Thymus (tissue), 14 donors: Measurements from ENCODE around the gene CENPK. TPM values are rescaled to one million over a fixed set of nuclear protein-coding genes. Genes with fewer than 3 reads are reported as not detected.
"Not testable (repeated sequence)": the region's sequence is repeated elsewhere in the genome, so short reads cannot be mapped to it uniquely, and the experiment has no call there.

ENCODE experiments used
- DNase-seq, 9 donors: peaks; one replicate each; pipeline ENCODE4 v3.0.0-alpha.2; 2013; ENCODE audit warnings: low spot score in 9 of 9, low read depth in 6 of 9, missing footprints in 1 of 9
- H3K27ac ChIP-seq, 2 donors: one replicate each; pipeline ENCODE4 v1.5.1; 2013; ENCODE audit warnings: control low read depth in 1 of 2, low read depth in 1 of 2, low read length in 1 of 2, mild to moderate bottlenecking in 1 of 2, moderate library complexity in 1 of 2
- H3K27me3 ChIP-seq, 2 donors: one replicate each; pipeline ENCODE4 v1.5.1; 2013; ENCODE audit warnings: low read length in 1 of 2; ENCODE audit not compliant: control insufficient read depth in 2 of 2, insufficient read depth in 1 of 2
- H3K36me3 ChIP-seq, 2 donors: one replicate each; pipeline ENCODE4 v1.5.1; 2013; ENCODE audit warnings: low read length in 1 of 2, mild to moderate bottlenecking in 1 of 2, moderate library complexity in 1 of 2; ENCODE audit not compliant: control insufficient read depth in 2 of 2, insufficient read depth in 2 of 2
- H3K4me1 ChIP-seq, 2 donors: one replicate each; pipeline ENCODE4 v1.5.1; 2013; ENCODE audit warnings: low read length in 2 of 2; ENCODE audit not compliant: control insufficient read depth in 2 of 2, insufficient read depth in 2 of 2
- H3K4me3 ChIP-seq, 2 donors: one replicate each; pipeline ENCODE4 v1.5.1; 2013; ENCODE audit warnings: low read length in 2 of 2, control low read depth in 1 of 2, mild to moderate bottlenecking in 1 of 2
- H3K9me3 ChIP-seq, 2 donors: one replicate each; pipeline ENCODE4 v1.5.1; 2013; ENCODE audit warnings: low read length in 1 of 2, mild to moderate bottlenecking in 1 of 2; ENCODE audit not compliant: control insufficient read depth in 2 of 2, insufficient read depth in 1 of 2
- WGBS: extraction: QIAGEN DNeasy Blood & Tissue Kit; methylation state at CpG from one replicate; pipeline ENCODE4 v1.1.7; 2013; 5-methylcytosine and 5-hydroxymethylcytosine counted together
- long read RNA-seq, 10 donors: transcript quantifications; one replicate each; lab custom pipeline, GENCODE V29; 2026
- polyA plus RNA-seq: library from polyadenylated mRNA; stranded (reverse); fragments of 200-250 nt; gene quantifications from one replicate; pipeline ENCODE4 v1.2.3, GENCODE V29; 2013
- total RNA-seq: library from RNA; stranded (reverse); fragments of 120-200 nt; gene quantifications from one replicate; pipeline ENCODE4 v1.2.4, GENCODE V29; 2013
- donor health status: healthy.

Gene CENPK
- total RNA-seq (44.9 TPM), polyA plus RNA-seq (23.1 TPM)
- long read RNA-seq, donor 1, partial matches to known transcripts: 0 of 6 reads
- long read RNA-seq, donor 1, other reads (novel, unspliced or antisense): 0 of 6 reads
- long read RNA-seq, donor 2: 0 reads
- long read RNA-seq, donor 3, transcript CENPK-215 (11 exons, 1,697 nt): minor isoform, 6 of 220 reads
- long read RNA-seq, donor 3, transcript CENPK-202 (11 exons, 1,734 nt): major isoform, 19 of 220 reads
- long read RNA-seq, donor 3, partial matches to known transcripts: 192 of 220 reads
- long read RNA-seq, donor 3, other reads (novel, unspliced or antisense): 0 of 220 reads
- long read RNA-seq, donor 4, partial matches to known transcripts: 0 of 9 reads
- long read RNA-seq, donor 4, other reads (novel, unspliced or antisense): 0 of 9 reads
- long read RNA-seq, donor 5, transcript CENPK-215 (11 exons, 1,697 nt): minor isoform, 8 of 189 reads
- long read RNA-seq, donor 5, transcript CENPK-202 (11 exons, 1,734 nt): major isoform, 10 of 189 reads
- long read RNA-seq, donor 5, transcript CENPK-204 (2 exons, 634 nt): minor isoform, 6 of 189 reads
- long read RNA-seq, donor 5, partial matches to known transcripts: 143 of 189 reads
- long read RNA-seq, donor 5, other reads (novel, unspliced or antisense): 19 of 189 reads
- long read RNA-seq, donor 6, transcript CENPK-202 (11 exons, 1,734 nt): major isoform, 5 of 87 reads
- long read RNA-seq, donor 6, partial matches to known transcripts: 73 of 87 reads
- long read RNA-seq, donor 6, other reads (novel, unspliced or antisense): 0 of 87 reads
- long read RNA-seq, donor 7, transcript CENPK-202 (11 exons, 1,734 nt): major isoform, 6 of 11 reads
- long read RNA-seq, donor 7, partial matches to known transcripts: 0 of 11 reads
- long read RNA-seq, donor 7, other reads (novel, unspliced or antisense): 0 of 11 reads
- long read RNA-seq, donor 8, partial matches to known transcripts: 0 of 3 reads
- long read RNA-seq, donor 8, other reads (novel, unspliced or antisense): 0 of 3 reads
- long read RNA-seq, donor 9, partial matches to known transcripts: 0 of 5 reads
- long read RNA-seq, donor 9, other reads (novel, unspliced or antisense): 0 of 5 reads
- long read RNA-seq, donor 10, partial matches to known transcripts: 0 of 5 reads
- long read RNA-seq, donor 10, other reads (novel, unspliced or antisense): 0 of 5 reads

- DNase-seq: peak; percentile 89 to 98 (median 96)
- Histone ChIP-seq H3K27ac (peak within 1 kb of the TSS; percentile 97 to 100), H3K9me3 (no peaks in the 10 kb centered on the region), H3K4me1 (peaks cover 6 to 13% of the 10 kb centered on the region in 2 donors), H3K4me3 (peak within 1 kb of the TSS; percentile 79 to 99), H3K27me3 (no peaks in the 10 kb centered on the region), H3K36me3 (peaks cover 0 to 12% of the 10 kb centered on the region in 2 donors)
- under 1% methylated on average over 54 of the region's 54 CpGs for whole genome bisulfite sequencing
These were observed at the start of gene CENPK, which contains the start of gene PPWD1 for GRCh38 chr5:65562731-65563701. CENPK (minus strand) TSS chr5:65563168; CDS start chr5:65554907, 8,261 bp downstream. PPWD1 (plus strand) TSS chr5:65563296; CDS start chr5:65563311, 15 bp downstream.

GRCh38 chr5:65612298-65612907 is 49.4 kb upstream of the CENPK start:
- Histone ChIP-seq H3K4me1 (no peaks in the 10 kb centered on the region), H3K9me3 (no peaks in the 10 kb centered on the region), H3K27ac (no peak overlapping the region), H3K27me3 (no peaks in the 10 kb centered on the region), H3K4me3 (no peak overlapping the region), H3K36me3 (peaks cover 23 to 49% of the 10 kb centered on the region in 2 donors)
- no peak for DNase-seq
- 98% methylated on average over 4 of the region's 4 CpGs for whole genome bisulfite sequencing

- Histone ChIP-seq H3K27me3 (no peaks in the 10 kb centered on the region), H3K36me3 (peaks cover 23 to 57% of the 10 kb centered on the region in 2 donors), H3K4me1 (no peaks in the 10 kb centered on the region), H3K27ac (no peak overlapping the region), H3K4me3 (no peak overlapping the region), H3K9me3 (no peaks in the 10 kb centered on the region)
- no peak for DNase-seq
- WGBS: 97% methylated on average over 3 of the region's 3 CpGs
These were observed 48.6 kb upstream of the CENPK start for GRCh38 chr5:65611524-65611923.

GRCh38 chr5:65601761-65602160 is 38.8 kb upstream of the CENPK start:
- 94% methylated on average over 1 of the region's 1 CpG for WGBS
- H3K27me3 ChIP-seq, H3K27ac ChIP-seq, H3K4me1 ChIP-seq, H3K9me3 ChIP-seq, DNase-seq, H3K4me3 ChIP-seq: not testable (repeated sequence)
- peaks cover 45 to 65% of the 10 kb centered on the region in 2 donors for H3K36me3 ChIP-seq

- no peaks in the 10 kb centered on the region for H3K4me1 ChIP-seq
- no peaks in the 10 kb centered on the region for H3K9me3 ChIP-seq
- H3K36me3 ChIP-seq: peaks cover 4 to 60% of the 10 kb centered on the region in 2 donors
- H3K27ac ChIP-seq: no peak overlapping the region
- no peaks in the 10 kb centered on the region for H3K27me3 ChIP-seq
- WGBS: 97% methylated on average over 2 of the region's 2 CpGs
- no peak for DNase-seq
- no peak overlapping the region for H3K4me3 ChIP-seq
These were observed 25.7 kb upstream of the CENPK start for GRCh38 chr5:65588694-65589093.

GRCh38 chr5:65577141-65577540 is 14.2 kb upstream of the CENPK start:
- H3K27me3 ChIP-seq: no peaks in the 10 kb centered on the region
- no peak overlapping the region for H3K27ac ChIP-seq
- no peaks in the 10 kb centered on the region for H3K9me3 ChIP-seq
- no peaks in the 10 kb centered on the region for H3K4me1 ChIP-seq
- H3K36me3 ChIP-seq: peaks cover 22 to 64% of the 10 kb centered on the region in 2 donors
- DNase-seq: no peak
- H3K4me3 ChIP-seq: no peak overlapping the region

- Histone ChIP-seq H3K9me3 (no peaks in the 10 kb centered on the region), H3K4me3 (no peak overlapping the region), H3K4me1 (no peaks in the 10 kb centered on the region), H3K36me3 (peaks cover 3 to 40% of the 10 kb centered on the region in 2 donors), H3K27me3 (no peaks in the 10 kb centered on the region), H3K27ac (no peak overlapping the region)
- WGBS: over 99% methylated on average over 2 of the region's 2 CpGs
- DNase-seq: no peak
These were observed 7.7 kb upstream of the CENPK start for GRCh38 chr5:65570598-65571226.
